ENCODE results near the gene SRPK2.
"Not testable (repeated sequence)": the region's sequence is repeated elsewhere in the genome, so short reads cannot be mapped to it uniquely, and the experiment has no call there.

DNA sequence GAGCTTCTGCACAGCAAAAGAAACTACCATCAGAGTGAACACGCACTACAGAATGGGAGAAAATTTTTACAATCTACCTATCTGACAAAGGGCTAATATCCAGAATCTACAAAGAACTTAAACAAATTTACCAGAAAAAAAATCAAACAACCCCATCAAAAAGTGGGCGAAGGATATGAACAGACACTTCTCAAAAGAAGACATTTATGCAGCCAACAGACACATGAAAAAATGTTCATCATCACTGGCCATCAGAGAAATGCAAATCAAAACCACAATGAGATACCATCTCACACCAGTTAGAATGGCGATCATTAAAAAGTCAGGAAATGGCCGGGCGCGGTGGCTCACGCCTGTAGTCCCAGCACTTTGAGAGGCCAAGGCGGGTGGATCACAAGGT lies 26.7 kb downstream of the SRPK2 start:
- not testable (repeated sequence) for TF ChIP-seq POLR2A (IDR thresholded peaks at IDR 0.05)
- TF ChIP-seq, protein P1, sequence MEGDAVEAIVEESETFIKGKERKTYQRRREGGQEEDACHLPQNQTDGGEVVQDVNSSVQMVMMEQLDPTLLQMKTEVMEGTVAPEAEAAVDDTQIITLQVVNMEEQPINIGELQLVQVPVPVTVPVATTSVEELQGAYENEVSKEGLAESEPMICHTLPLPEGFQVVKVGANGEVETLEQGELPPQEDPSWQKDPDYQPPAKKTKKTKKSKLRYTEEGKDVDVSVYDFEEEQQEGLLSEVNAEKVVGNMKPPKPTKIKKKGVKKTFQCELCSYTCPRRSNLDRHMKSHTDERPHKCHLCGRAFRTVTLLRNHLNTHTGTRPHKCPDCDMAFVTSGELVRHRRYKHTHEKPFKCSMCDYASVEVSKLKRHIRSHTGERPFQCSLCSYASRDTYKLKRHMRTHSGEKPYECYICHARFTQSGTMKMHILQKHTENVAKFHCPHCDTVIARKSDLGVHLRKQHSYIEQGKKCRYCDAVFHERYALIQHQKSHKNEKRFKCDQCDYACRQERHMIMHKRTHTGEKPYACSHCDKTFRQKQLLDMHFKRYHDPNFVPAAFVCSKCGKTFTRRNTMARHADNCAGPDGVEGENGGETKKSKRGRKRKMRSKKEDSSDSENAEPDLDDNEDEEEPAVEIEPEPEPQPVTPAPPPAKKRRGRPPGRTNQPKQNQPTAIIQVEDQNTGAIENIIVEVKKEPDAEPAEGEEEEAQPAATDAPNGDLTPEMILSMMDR (IDR thresholded peaks at IDR 0.05): not testable (repeated sequence)
